H1 (cell line): Measurements from ENCODE around the gene VAPB. TPM values are rescaled to one million over a fixed set of nuclear protein-coding genes. Genes with fewer than 3 reads are reported as not detected.

Source experiments
- BACH1 ChIP-seq: IDR thresholded peaks from 2 replicates; pipeline ENCODE4 v1.6.1; 2012; ENCODE audit warnings: low read length, improper control_type of control experiment
- JUND ChIP-seq: IDR thresholded peaks from 2 replicates; pipeline ENCODE4 v1.6.1; 2011; ENCODE audit warnings: mild to moderate bottlenecking, improper control_type of control experiment, low read length
- KDM4A ChIP-seq: IDR thresholded peaks from one replicate; pipeline ENCODE4 v1.7.1; 2012; ENCODE audit warnings: low read depth, mild to moderate bottlenecking, moderate library complexity, low read length, inconsistent platforms; ENCODE audit not compliant: severe bottlenecking
- POLR2AphosphoS5 ChIP-seq: IDR thresholded peaks from 2 replicates; pipeline ENCODE4 v1.6.1; 2011; ENCODE audit warnings: low read depth, low read length
- SAP30 ChIP-seq: fragments of 300-600 bp; sonication (generic); IDR thresholded peaks from 2 replicates; pipeline ENCODE4 v1.7.1; 2012; ENCODE audit warnings: low read length, moderate library complexity, mild to moderate bottlenecking, inconsistent platforms; ENCODE audit not compliant: insufficient read depth, insufficient replicate concordance
- TAF1 ChIP-seq: IDR thresholded peaks from 2 replicates; pipeline ENCODE4 v1.6.1; 2011; ENCODE audit warnings: mild to moderate bottlenecking, low read depth, low read length
- TEAD4 ChIP-seq: IDR thresholded peaks from 2 replicates; pipeline ENCODE4 v1.6.1; 2012; ENCODE audit warnings: low read depth, low read length, inconsistent platforms, mixed read lengths
- polyA plus RNA-seq, 7 experiments: library from polyadenylated mRNA; depleted of rRNA in 3 of 7; stranded (reverse) in 5 of 7; unstranded in 2 of 7; fragments of >200 nt in 5 of 7; fragments of 200-250 nt in 2 of 7; gene quantifications; 1 replicate in 5 of 7; 2 replicates in 1 of 7; 4 replicates in 1 of 7; pipeline versions ENCODE4 v1.2.1 to v1.2.3, GENCODE V29; 2011 to 2013; ENCODE audit warnings: missing spikeins in 2 of 7, mixed read lengths in 2 of 7
- total RNA-seq: library from RNA; stranded (reverse); fragmentation: NEBNext Ultra II Directional; extraction: Animal tissue kit (Norgen Biotek cat#: 25700); gene quantifications from 2 replicates; pipeline ENCODE4 v1.2.1, GENCODE V29; 2021
- TF ChIP-seq, protein P1 (sequence below), 3 experiments: IDR thresholded peaks; 1 replicate in 2 of 3; 2 replicates in 1 of 3; pipeline versions ENCODE4 v1.5.1 to v1.6.1; 2011; ENCODE audit warnings: low read length in 3 of 3, mild to moderate bottlenecking in 3 of 3, inconsistent platforms in 2 of 3, low read depth in 1 of 3, moderate library complexity in 1 of 3; ENCODE audit not compliant: insufficient read depth in 1 of 3; ENCODE audit errors: control extremely low read depth in 1 of 3

VAPB gene
- total and polyA plus RNA-seq, 2 of the 8 experiments (the other 6 are each of a cell fraction or from before 2014, with no cell fraction given): 24.4 to 62.8 TPM

DNA sequence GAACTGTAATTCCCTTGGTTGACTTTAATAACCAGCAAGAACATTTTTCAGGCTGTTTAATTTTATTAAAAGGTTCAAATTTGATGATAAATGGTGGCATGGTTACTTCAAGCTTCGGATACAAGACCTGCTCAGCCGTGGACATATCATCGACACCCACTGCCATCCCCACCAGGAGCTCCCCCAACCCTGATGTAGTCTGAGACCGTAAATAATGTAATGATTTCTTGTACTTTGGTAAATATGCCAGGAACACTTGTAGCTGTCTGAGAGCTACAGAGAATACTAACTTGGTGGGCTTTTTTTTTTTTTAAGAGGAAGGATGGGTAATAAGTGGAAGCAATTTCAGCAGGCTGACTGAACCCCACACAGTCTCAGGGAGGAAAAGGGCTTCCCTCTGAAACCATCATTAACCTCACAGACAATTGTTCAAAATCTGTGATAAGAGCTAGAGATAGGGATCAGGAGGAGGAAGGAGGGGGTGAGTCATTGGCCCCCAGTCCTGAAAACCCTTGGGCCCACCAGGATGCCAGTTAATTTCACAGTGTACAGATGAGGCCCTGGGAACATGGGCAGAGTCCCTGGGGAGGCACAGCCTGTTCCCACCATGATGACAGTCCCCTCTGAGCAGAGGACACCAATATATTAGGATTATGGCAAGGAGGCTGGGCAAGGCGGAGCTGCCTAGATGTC lies 70.2 kb downstream of the VAPB start (continued):
- TF ChIP-seq, protein P1, sequence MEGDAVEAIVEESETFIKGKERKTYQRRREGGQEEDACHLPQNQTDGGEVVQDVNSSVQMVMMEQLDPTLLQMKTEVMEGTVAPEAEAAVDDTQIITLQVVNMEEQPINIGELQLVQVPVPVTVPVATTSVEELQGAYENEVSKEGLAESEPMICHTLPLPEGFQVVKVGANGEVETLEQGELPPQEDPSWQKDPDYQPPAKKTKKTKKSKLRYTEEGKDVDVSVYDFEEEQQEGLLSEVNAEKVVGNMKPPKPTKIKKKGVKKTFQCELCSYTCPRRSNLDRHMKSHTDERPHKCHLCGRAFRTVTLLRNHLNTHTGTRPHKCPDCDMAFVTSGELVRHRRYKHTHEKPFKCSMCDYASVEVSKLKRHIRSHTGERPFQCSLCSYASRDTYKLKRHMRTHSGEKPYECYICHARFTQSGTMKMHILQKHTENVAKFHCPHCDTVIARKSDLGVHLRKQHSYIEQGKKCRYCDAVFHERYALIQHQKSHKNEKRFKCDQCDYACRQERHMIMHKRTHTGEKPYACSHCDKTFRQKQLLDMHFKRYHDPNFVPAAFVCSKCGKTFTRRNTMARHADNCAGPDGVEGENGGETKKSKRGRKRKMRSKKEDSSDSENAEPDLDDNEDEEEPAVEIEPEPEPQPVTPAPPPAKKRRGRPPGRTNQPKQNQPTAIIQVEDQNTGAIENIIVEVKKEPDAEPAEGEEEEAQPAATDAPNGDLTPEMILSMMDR (IDR thresholded peaks at IDR 0.05; ENCODE audit: control extremely low read depth in 1 of 3, insufficient read depth in 1 of 3, low read depth in 1 of 3, low read length in 3 of 3): no peak
- TF ChIP-seq SAP30 (no peak), BACH1 (no peak), TAF1 (no peak), POLR2AphosphoS5 (no peak), JUND (no peak), TEAD4 (no peak), KDM4A (no peak)
- TF ChIP-seq, all 59 proteins: peak for 0
